ENCODE data around the gene MOCS3. TPM values are rescaled to one million over a fixed set of nuclear protein-coding genes. Genes with fewer than 3 reads are reported as not detected.

The MOCS3 gene
- total and polyA plus RNA-seq, 2 experiments from 2014 or later: 5.3 to 11.5 TPM

DNA sequence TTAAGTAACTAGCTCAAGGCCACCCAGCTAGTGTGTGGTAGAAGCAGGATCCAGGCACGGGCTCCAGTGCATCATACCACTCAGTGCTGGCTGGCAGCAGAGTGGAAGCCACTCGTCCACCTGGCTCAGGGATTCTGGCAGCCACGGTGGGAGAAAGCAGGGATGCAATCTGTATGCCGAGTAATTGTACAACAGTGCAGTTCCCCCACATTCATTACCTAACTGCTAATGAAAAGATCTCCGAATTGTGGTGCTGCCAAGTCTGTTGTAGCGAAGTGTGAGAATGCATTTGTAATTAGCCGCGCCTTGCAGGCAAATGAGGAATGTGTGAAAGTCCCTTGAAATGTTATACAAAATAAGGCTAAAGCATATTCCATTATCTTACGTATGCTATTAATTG lies 35.3 kb downstream of the MOCS3 start:
- H3F3A ChIP-seq (ENCODE audit: insufficient read depth): no peaks in the 10 kb centered on the region; the same call in 1 of the 2 replicates
- no peaks in the 10 kb centered on the region for H3K9me3 ChIP-seq (ENCODE audit: low read depth)
- no peak overlapping the region for H3K4me2 ChIP-seq (ENCODE audit: unreplicated experiment)
- no peak overlapping the region for H3K4me3 ChIP-seq
- in situ Hi-C loops (cut with MboI): loop anchor here (25.0 kb wide), 2 partner anchors 793 to 1093 kb away; no protein-coding TSS in a partner anchor
- no peak for DNase-seq
- H3K4me1 ChIP-seq (ENCODE audit: insufficient read depth): peaks cover 7% of the 10 kb centered on the region
- H3K36me3 ChIP-seq (ENCODE audit: low read depth): no peaks in the 10 kb centered on the region
- H2AFZ ChIP-seq: no peak overlapping the region
- no peaks in the 10 kb centered on the region for H4K20me1 ChIP-seq (ENCODE audit: insufficient read depth)
- H3K79me2 ChIP-seq (ENCODE audit: insufficient read depth): no peaks in the 10 kb centered on the region
- no peak overlapping the region for H3K9ac ChIP-seq
- H3K27ac ChIP-seq: no peak overlapping the region
- TF ChIP-seq EZH2 (IDR thresholded peaks at IDR 0.05; ENCODE audit: insufficient read depth, poor library complexity, severe bottlenecking): no peak
- no peak for TF ChIP-seq EZH2phosphoT487 (IDR thresholded peaks at IDR 0.05; ENCODE audit: insufficient read depth, low read depth)
- H3K9me2 ChIP-seq (ENCODE audit: insufficient read depth): no peaks in the 10 kb centered on the region
- H3K27me3 ChIP-seq (replicated peaks; ENCODE audit: insufficient read depth): no peaks in the 10 kb centered on the region
- WGBS, 2 experiments (ENCODE audit: low coverage in 1 of 2, low lambda C conversion rate in 2 of 2, missing lambda C conversion rate in 2 of 2): 74 to 77% methylated on average over 9 of the region's 9 CpGs

DNA sequence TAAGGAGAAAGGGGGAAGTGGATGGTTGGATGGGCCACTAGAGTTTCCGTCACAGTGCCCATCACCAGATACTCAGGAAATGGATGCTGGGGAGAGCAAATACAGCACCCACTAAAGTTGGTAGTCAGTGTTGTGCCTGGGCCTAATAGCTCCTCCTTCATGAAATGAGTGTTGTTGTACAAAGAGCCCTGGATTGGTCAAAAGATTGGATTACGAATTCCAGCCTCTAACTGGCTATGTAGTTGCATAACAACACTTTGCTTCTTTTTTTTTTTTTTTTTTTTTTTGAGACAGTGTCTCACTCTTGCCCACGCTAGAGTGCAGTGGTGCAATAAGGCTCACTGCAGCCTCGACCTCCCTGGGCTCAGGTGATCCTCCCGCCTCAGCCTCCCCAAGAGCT lies 36.9 kb downstream of the MOCS3 start:
- Histone ChIP-seq H3K4me2 (ENCODE audit: unreplicated experiment) (no peak overlapping the region), H3K4me1 (ENCODE audit: insufficient read depth) (peaks cover 7% of the 10 kb centered on the region), H3K4me3 (no peak overlapping the region), H3K9me3 (ENCODE audit: low read depth) (no peaks in the 10 kb centered on the region), H4K20me1 (ENCODE audit: insufficient read depth) (no peaks in the 10 kb centered on the region), H3K79me2 (ENCODE audit: insufficient read depth) (no peaks in the 10 kb centered on the region), H2AFZ (no peak overlapping the region), H3K9ac (no peak overlapping the region), H3K27ac (no peak overlapping the region), H3F3A (ENCODE audit: insufficient read depth) (no peaks in the 10 kb centered on the region; the same call in 1 of the 2 replicates), H3K9me2 (ENCODE audit: insufficient read depth) (no peaks in the 10 kb centered on the region), H3K36me3 (ENCODE audit: low read depth) (no peaks in the 10 kb centered on the region), H3K27me3 (replicated peaks; ENCODE audit: insufficient read depth) (no peaks in the 10 kb centered on the region)
- TF ChIP-seq EZH2phosphoT487 (IDR thresholded peaks at IDR 0.05; ENCODE audit: insufficient read depth, low read depth) (no peak), EZH2 (IDR thresholded peaks at IDR 0.05; ENCODE audit: insufficient read depth, poor library complexity, severe bottlenecking) (no peak)
- peak; percentile 56 for DNase-seq
- WGBS, 2 experiments (ENCODE audit: low coverage in 1 of 2, low lambda C conversion rate in 2 of 2, missing lambda C conversion rate in 2 of 2): 71 to 81% methylated on average over 4 to 5 of the region's 5 CpGs
- in situ Hi-C loops (cut with MboI): loop anchor here (25.0 kb wide), 2 partner anchors 792 to 1092 kb away; no protein-coding TSS in a partner anchor

GRCh38 chr20:50996901-50997865 lies 38.6 kb downstream of the MOCS3 start:
- Histone ChIP-seq H2AFZ (no peak overlapping the region), H3K9ac (no peak overlapping the region), H3K4me2 (ENCODE audit: unreplicated experiment) (no peak overlapping the region), H3K79me2 (ENCODE audit: insufficient read depth) (no peaks in the 10 kb centered on the region), H3K4me1 (ENCODE audit: insufficient read depth) (peaks cover 7% of the 10 kb centered on the region), H3K9me3 (ENCODE audit: low read depth) (no peaks in the 10 kb centered on the region), H3K27ac (no peak overlapping the region), H4K20me1 (ENCODE audit: insufficient read depth) (no peaks in the 10 kb centered on the region), H3K4me3 (no peak overlapping the region), H3K9me2 (ENCODE audit: insufficient read depth) (no peaks in the 10 kb centered on the region), H3K27me3 (replicated peaks; ENCODE audit: insufficient read depth) (no peaks in the 10 kb centered on the region), H3K36me3 (ENCODE audit: low read depth) (no peaks in the 10 kb centered on the region), H3F3A (ENCODE audit: insufficient read depth) (no peaks in the 10 kb centered on the region; the same call in 1 of the 2 replicates)
- DNase-seq: peak; percentile 81
- TF ChIP-seq EZH2phosphoT487 (IDR thresholded peaks at IDR 0.05; ENCODE audit: insufficient read depth, low read depth) (no peak), EZH2 (IDR thresholded peaks at IDR 0.05; ENCODE audit: insufficient read depth, poor library complexity, severe bottlenecking) (no peak)
- WGBS, 2 experiments (ENCODE audit: low coverage in 1 of 2, low lambda C conversion rate in 2 of 2, missing lambda C conversion rate in 2 of 2): 44 to 46% methylated on average over 10 of the region's 10 CpGs
- in situ Hi-C loops (cut with MboI): loop anchor here (25.0 kb wide), 2 partner anchors 790 to 1090 kb away; no protein-coding TSS in a partner anchor

- in situ Hi-C loops (cut with MboI): loop anchor here (25.0 kb wide), 2 partner anchors 788 to 1088 kb away; no protein-coding TSS in a partner anchor
- no peaks in the 10 kb centered on the region; the same call in 1 of the 2 replicates for H3F3A ChIP-seq (ENCODE audit: insufficient read depth)
Measured at GRCh38 chr20:50999355-50999754, 40.7 kb downstream of the MOCS3 start.

More at GRCh38 chr20:50999355-50999754, 40.7 kb downstream of the MOCS3 start:
- Histone ChIP-seq H3K9ac (no peak overlapping the region), H3K4me1 (ENCODE audit: insufficient read depth) (peaks cover 7% of the 10 kb centered on the region), H3K36me3 (ENCODE audit: low read depth) (no peaks in the 10 kb centered on the region), H3K27me3 (replicated peaks; ENCODE audit: insufficient read depth) (no peaks in the 10 kb centered on the region), H3K4me2 (ENCODE audit: unreplicated experiment) (no peak overlapping the region), H3K4me3 (no peak overlapping the region), H3K27ac (no peak overlapping the region), H3K79me2 (ENCODE audit: insufficient read depth) (no peaks in the 10 kb centered on the region), H2AFZ (no peak overlapping the region), H3K9me3 (ENCODE audit: low read depth) (no peaks in the 10 kb centered on the region), H4K20me1 (ENCODE audit: insufficient read depth) (no peaks in the 10 kb centered on the region), H3K9me2 (ENCODE audit: insufficient read depth) (no peaks in the 10 kb centered on the region)
- WGBS, 2 experiments (ENCODE audit: low coverage in 1 of 2, low lambda C conversion rate in 2 of 2, missing lambda C conversion rate in 2 of 2): 84 to 88% methylated on average over 3 to 4 of the region's 4 CpGs
- no peak for TF ChIP-seq EZH2 (IDR thresholded peaks at IDR 0.05; ENCODE audit: insufficient read depth, poor library complexity, severe bottlenecking)
- no peak for TF ChIP-seq EZH2phosphoT487 (IDR thresholded peaks at IDR 0.05; ENCODE audit: insufficient read depth, low read depth)
- no peak for DNase-seq
